GM13976 (cell line): ENCODE measurements around the gene RNF213.

Experiments used
- DNase-seq: peaks from one replicate; pipeline ENCODE4 v3.0.0; 2012; ENCODE audit warnings: low spot score
- CTCF ChIP-seq: IDR thresholded peaks from 2 replicates; pipeline ENCODE4 v1.5.1; 2012; ENCODE audit warnings: borderline replicate concordance, mild to moderate bottlenecking; ENCODE audit not compliant: insufficient read depth; ENCODE audit errors: extremely low read depth, missing control alignments, control extremely low read depth
- in situ Hi-C: fragments of 300-500 bp; cut with MboI; formaldehyde crosslinking; loops from one replicate; pipeline ENCODE4 v1.12.0; 2022; ENCODE audit warnings: low sequenced_read_pairs, mixed read lengths, inconsistent platforms; ENCODE audit not compliant: unreplicated experiment

The RNF213 gene

GRCh38 chr17:80384078-80384960 lies 123.7 kb downstream of the RNF213 start:
- in situ Hi-C loops: no loop called here
- no peak for DNase-seq
- no peak for TF ChIP-seq CTCF

- in situ Hi-C loops: no loop called here
Observed at GRCh38 chr17:80385046-80385445, 124.4 kb downstream of the RNF213 start.

GRCh38 chr17:80386341-80386740 lies 125.7 kb downstream of the RNF213 start:
- in situ Hi-C loops: no loop called here

More at GRCh38 chr17:80385046-80385445, 124.4 kb downstream of the RNF213 start:
- no peak for TF ChIP-seq CTCF
- DNase-seq: no peak

GRCh38 chr17:80387071-80387470 lies 126.4 kb downstream of the RNF213 start:
- no peak for DNase-seq
- TF ChIP-seq CTCF: no peak
- in situ Hi-C loops: no loop called here

More at GRCh38 chr17:80386341-80386740, 125.7 kb downstream of the RNF213 start:
- no peak for DNase-seq
- TF ChIP-seq CTCF: no peak

- TF ChIP-seq CTCF: no peak
- in situ Hi-C loops: no loop called here
- no peak for DNase-seq
Observed at GRCh38 chr17:80388175-80388574, 127.5 kb downstream of the RNF213 start.

- no peak for DNase-seq
- no peak for TF ChIP-seq CTCF
- in situ Hi-C loops: no loop called here
Observed at GRCh38 chr17:80388601-80389000, 127.9 kb downstream of the RNF213 start.
